ENCODE results near the gene MSH5.
"Not testable (repeated sequence)": the region's sequence is repeated elsewhere in the genome, so short reads cannot be mapped to it uniquely, and the experiment has no call there.

MSH5 gene

GRCh38 chr6:31791324-31792089 is 51.7 kb downstream of the MSH5 start:
- DNase-seq (ENCODE audit: insufficient read length, low spot score), result peak; percentile 92

GRCh38 chr6:31792090-31792374 is 52.2 kb downstream of the MSH5 start:
- TF ChIP-seq CTCF (IDR thresholded peaks at IDR 0.05; ENCODE audit: insufficient read depth, missing control alignments), result no peak
- no peak for DNase-seq (ENCODE audit: insufficient read length, low spot score)
- FAIRE-seq, result no peak

More at GRCh38 chr6:31791324-31792089, 51.7 kb downstream of the MSH5 start:
- FAIRE-seq, result no peak
- TF ChIP-seq CTCF (IDR thresholded peaks at IDR 0.05; ENCODE audit: insufficient read depth, missing control alignments), result peak; percentile 63

DNA sequence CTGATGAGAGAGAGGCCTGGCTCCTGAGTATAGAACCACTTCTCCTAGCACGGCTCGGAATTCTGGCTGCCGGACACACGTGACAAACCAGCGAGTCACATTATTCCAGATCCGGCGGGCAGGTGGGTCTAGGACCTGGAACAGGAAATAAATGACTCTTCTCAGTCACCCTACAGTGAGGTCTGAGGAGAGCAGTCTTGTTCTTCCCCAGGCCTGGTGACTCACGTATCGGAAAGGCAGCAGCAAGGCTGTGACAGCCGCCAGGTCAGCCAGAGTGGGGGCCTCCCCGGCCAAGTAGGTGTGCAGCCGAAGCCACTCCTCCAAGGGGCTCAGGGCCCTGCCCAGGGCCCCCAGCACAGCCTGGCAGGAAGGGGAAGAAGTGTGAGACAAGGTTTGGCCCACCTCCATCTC is 53.0 kb downstream of the MSH5 start:
- no peak for FAIRE-seq
- DNase-seq (ENCODE audit: insufficient read length, low spot score), result no peak
- no peak for TF ChIP-seq CTCF (IDR thresholded peaks at IDR 0.05; ENCODE audit: insufficient read depth, missing control alignments)

DNA sequence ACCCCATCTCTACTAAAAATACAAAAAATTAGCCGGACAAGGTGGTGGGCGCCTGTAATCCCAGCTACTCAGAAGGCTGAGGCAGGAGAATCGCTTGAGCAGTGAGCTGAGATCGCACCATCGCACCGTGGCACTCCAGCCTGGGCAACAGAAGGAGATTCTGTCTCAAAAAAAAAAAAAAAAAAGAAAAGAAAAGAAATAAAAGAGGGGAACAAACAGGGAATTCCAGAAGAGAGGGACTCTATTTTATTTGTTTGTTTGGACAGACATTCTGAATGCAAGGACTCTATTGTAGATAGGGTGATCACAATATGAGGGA is 54.1 kb downstream of the MSH5 start:
- FAIRE-seq, result not testable (repeated sequence)

DNA sequence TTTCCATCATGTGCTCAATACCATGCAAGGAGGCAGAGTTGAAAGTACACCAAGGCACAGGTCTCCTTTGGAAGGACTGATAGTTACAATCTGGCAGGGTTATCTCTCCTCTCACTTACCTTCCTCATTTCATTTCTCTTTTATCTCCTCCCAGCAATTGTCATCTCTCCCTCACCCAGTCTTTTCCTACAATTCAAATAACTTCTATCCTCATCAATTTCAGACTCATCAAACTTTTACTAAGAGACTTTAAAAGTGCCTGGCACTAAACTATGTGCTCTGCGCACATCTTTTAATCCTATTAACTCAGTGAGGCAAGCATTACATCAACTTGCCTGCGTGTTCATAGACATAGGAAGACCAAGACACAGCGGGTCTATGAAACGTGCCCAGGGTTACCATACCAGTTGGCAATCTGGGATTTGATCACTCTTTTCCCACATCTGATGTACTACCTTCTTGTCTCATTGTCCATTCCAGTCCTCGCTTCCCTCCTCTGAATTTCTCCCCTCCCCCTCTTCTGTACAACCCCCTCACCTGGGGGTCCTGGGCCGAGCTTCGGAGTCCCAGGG is 54.6 kb downstream of the MSH5 start:
- FAIRE-seq, result no peak
- peak; percentile 55 for DNase-seq (ENCODE audit: insufficient read length, low spot score)

More for the DNA sequence above, 54.1 kb downstream of the MSH5 start:
- not testable (repeated sequence) for DNase-seq (ENCODE audit: insufficient read length, low spot score)

DNA sequence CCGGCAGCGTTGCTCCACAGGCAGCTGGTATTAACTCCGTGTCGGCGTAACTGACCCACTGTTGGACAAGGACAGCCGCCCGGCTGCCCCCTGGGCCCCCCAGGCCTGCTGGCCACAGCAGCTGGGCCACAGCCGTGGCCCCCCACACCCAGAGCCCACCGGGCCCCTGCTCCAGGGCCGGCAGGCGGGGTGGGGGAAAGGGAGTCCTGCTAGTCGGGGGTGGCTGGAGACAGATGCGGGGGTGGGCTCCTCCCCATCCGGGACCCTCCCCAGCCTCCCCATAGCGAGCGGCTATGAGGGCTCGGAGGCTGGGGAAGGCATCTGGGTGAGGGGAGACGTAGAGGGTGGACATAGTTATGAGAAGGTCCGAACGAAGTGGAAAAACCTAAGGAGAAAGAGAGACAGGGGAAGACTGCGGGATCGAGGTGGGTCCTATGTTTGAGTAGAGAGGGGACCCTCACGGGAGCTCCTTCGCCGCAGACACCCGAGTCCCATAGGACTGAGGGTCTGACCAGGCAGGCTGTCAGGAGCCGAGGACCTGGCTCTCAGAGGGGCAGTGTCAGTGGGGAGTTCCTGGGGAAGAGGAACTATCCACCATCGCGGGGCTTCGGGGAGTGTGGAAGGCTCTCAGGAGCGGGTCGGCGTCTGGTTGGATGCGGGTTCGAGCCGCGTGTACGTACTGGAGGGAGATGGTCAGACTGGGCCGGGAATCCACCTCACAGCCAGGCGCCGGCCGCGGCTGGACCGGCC is 55.2 kb downstream of the MSH5 start:
- no peak for TF ChIP-seq CTCF (IDR thresholded peaks at IDR 0.05; ENCODE audit: insufficient read depth, missing control alignments)
- DNase-seq (ENCODE audit: insufficient read length, low spot score), result no peak
- FAIRE-seq, result no peak

More for the DNA sequence above, 54.6 kb downstream of the MSH5 start:
- TF ChIP-seq CTCF (IDR thresholded peaks at IDR 0.05; ENCODE audit: insufficient read depth, missing control alignments), result no peak

GRCh38 chr6:31795616-31796298 is 56.0 kb downstream of the MSH5 start, which contains the start of gene VARS1:
VARS1 (minus strand) TSS chr6:31795752; CDS start chr6:31795217, 535 bp downstream.
- TF ChIP-seq CTCF (IDR thresholded peaks at IDR 0.05; ENCODE audit: insufficient read depth, missing control alignments), result peak; percentile 72
- DNase-seq (ENCODE audit: insufficient read length, low spot score) (peak; percentile 94), FAIRE-seq (no peak)
